ENCODE measurements around the gene MBOAT7. TPM values are rescaled to one million over a fixed set of nuclear protein-coding genes. Genes with fewer than 3 reads are reported as not detected.
"Not testable (repeated sequence)": the region's sequence is repeated elsewhere in the genome, so short reads cannot be mapped to it uniquely, and the experiment has no call there.

MBOAT7 gene
- polyA plus RNA-seq, 1 donor (not counting 4 experiments of a cell fraction or from before 2014, with no cell fraction given), result 41.3 TPM

DNA sequence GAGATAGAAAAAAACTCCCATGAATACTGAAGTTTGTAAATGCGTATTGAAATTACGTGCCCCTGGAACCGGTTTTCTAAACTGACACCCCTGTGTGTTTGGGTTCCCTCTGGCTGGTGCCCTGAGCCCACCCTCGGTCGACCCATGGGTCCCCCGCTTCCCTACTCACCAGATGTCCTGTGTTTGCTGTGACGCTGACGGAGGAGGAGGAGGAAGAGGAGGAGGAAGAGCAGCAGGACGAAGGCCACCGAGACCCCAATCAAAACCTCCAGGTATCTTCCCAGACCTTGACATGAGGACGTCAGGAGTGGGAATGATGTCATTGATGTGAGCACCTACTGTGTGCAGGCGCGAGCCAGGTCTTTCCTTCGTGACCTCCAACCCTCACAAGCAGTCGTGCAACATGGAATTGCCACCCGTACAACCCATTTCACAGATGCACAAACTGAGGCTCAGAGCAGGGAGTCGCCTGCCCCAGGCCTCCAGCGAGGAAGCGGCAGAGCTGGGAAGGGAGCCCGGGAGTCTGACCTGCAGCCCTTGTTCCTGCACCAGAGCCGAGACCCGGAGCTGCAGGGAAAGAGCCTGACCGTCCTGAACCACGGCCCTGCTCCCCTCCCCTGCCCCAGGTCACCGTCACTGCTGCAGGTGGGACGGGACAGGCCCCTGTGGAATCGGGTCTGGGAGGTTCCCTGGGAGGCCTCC lies 29.7 kb upstream of the MBOAT7 start:
- H3K36me3 ChIP-seq (ENCODE audit: control insufficient read depth in 2 of 2, extremely low read depth in 1 of 2, insufficient read depth in 2 of 2, low read length in 2 of 2), result no peaks in the 10 kb centered on the region
- no peaks in the 10 kb centered on the region for H4K20me1 ChIP-seq (ENCODE audit: control insufficient read depth, extremely low read depth, insufficient read depth, low read length)
- DNase-seq (ENCODE audit: low read depth, low spot score) (no peak), FAIRE-seq (no peak)
- H3K9ac ChIP-seq (ENCODE audit: control insufficient read depth, extremely low read depth, insufficient read depth, low read length), result no peak overlapping the region
- H2AFZ ChIP-seq (ENCODE audit: control insufficient read depth, low read length), result no peak overlapping the region
- H3K27me3 ChIP-seq (ENCODE audit: control insufficient read depth, extremely low read depth, insufficient read depth, low read length), result peaks cover 4% of the 10 kb centered on the region
- H3K9me1 ChIP-seq (ENCODE audit: control insufficient read depth, extremely low read depth, insufficient read depth, low read length), result no peaks in the 10 kb centered on the region
- no peak overlapping the region for H3K4me2 ChIP-seq (ENCODE audit: control insufficient read depth, extremely low read depth, insufficient read depth, low read depth, low read length)
- H3K79me2 ChIP-seq (ENCODE audit: control insufficient read depth, insufficient read depth, low read length), result no peaks in the 10 kb centered on the region
- TF ChIP-seq EZH2 (IDR thresholded peaks at IDR 0.05; ENCODE audit: low read length), result no peak
- TF ChIP-seq, protein P1, sequence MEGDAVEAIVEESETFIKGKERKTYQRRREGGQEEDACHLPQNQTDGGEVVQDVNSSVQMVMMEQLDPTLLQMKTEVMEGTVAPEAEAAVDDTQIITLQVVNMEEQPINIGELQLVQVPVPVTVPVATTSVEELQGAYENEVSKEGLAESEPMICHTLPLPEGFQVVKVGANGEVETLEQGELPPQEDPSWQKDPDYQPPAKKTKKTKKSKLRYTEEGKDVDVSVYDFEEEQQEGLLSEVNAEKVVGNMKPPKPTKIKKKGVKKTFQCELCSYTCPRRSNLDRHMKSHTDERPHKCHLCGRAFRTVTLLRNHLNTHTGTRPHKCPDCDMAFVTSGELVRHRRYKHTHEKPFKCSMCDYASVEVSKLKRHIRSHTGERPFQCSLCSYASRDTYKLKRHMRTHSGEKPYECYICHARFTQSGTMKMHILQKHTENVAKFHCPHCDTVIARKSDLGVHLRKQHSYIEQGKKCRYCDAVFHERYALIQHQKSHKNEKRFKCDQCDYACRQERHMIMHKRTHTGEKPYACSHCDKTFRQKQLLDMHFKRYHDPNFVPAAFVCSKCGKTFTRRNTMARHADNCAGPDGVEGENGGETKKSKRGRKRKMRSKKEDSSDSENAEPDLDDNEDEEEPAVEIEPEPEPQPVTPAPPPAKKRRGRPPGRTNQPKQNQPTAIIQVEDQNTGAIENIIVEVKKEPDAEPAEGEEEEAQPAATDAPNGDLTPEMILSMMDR (optimal IDR thresholded peaks at IDR 0.05 in 1 of 3, IDR thresholded peaks at IDR 0.05 in 1 of 3, conservative IDR thresholded peaks at IDR 0.05 in 1 of 3; ENCODE audit: extremely low read depth in 1 of 3, insufficient read depth in 2 of 3, low read length in 3 of 3), result no peak
- dilution Hi-C loops (cut with MboI; ENCODE audit: extremely low pct_ligation_motif_present, low sequenced_read_pairs), result no loop called here
- H3K9me3 ChIP-seq (ENCODE audit: control insufficient read depth, low read depth, low read length), result no peaks in the 10 kb centered on the region
- no peaks in the 10 kb centered on the region for H3K4me1 ChIP-seq (ENCODE audit: control insufficient read depth, extremely low read depth, insufficient read depth, low read length)
- no peak overlapping the region for H3K27ac ChIP-seq (ENCODE audit: control insufficient read depth, insufficient read depth, low read length)
- no peak overlapping the region for H3K4me3 ChIP-seq (ENCODE audit: control insufficient read depth in 2 of 3, extremely low read depth in 1 of 3, insufficient read depth in 2 of 3, low read depth in 1 of 3, low read length in 3 of 3)

DNA sequence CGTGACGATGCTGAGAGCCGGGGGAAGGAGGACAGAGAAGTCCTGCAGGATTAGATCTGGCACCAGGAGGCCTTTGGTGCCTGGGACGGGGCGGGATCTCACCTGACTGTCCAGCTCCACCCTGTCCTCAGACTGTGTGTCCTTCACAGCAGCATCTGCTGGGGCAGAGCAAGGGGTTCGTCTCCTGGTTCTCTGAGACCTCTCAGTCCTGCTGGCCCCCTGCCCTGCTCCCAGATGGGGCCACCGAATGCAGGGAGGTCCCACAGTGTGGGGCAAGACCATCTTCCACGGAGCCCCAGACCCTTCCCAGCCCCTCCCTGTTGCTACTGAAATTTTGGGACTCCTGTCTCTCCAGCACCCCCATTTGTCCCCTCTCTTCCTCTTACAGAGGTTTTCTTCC lies 28.9 kb upstream of the MBOAT7 start:
- Histone ChIP-seq H3K4me3 (ENCODE audit: control insufficient read depth in 2 of 3, extremely low read depth in 1 of 3, insufficient read depth in 2 of 3, low read depth in 1 of 3, low read length in 3 of 3) (no peak overlapping the region), H3K27ac (ENCODE audit: control insufficient read depth, insufficient read depth, low read length) (no peak overlapping the region), H2AFZ (ENCODE audit: control insufficient read depth, low read length) (no peak overlapping the region), H3K4me1 (ENCODE audit: control insufficient read depth, extremely low read depth, insufficient read depth, low read length) (no peaks in the 10 kb centered on the region), H4K20me1 (ENCODE audit: control insufficient read depth, extremely low read depth, insufficient read depth, low read length) (no peaks in the 10 kb centered on the region), H3K9me3 (ENCODE audit: control insufficient read depth, low read depth, low read length) (no peaks in the 10 kb centered on the region), H3K27me3 (ENCODE audit: control insufficient read depth, extremely low read depth, insufficient read depth, low read length) (peaks cover 3% of the 10 kb centered on the region), H3K36me3 (ENCODE audit: control insufficient read depth in 2 of 2, extremely low read depth in 1 of 2, insufficient read depth in 2 of 2, low read length in 2 of 2) (no peaks in the 10 kb centered on the region), H3K79me2 (ENCODE audit: control insufficient read depth, insufficient read depth, low read length) (no peaks in the 10 kb centered on the region), H3K9ac (ENCODE audit: control insufficient read depth, extremely low read depth, insufficient read depth, low read length) (no peak overlapping the region), H3K4me2 (ENCODE audit: control insufficient read depth, extremely low read depth, insufficient read depth, low read depth, low read length) (no peak overlapping the region), H3K9me1 (ENCODE audit: control insufficient read depth, extremely low read depth, insufficient read depth, low read length) (no peaks in the 10 kb centered on the region)
- dilution Hi-C loops (cut with MboI; ENCODE audit: extremely low pct_ligation_motif_present, low sequenced_read_pairs), result no loop called here
- DNase-seq (ENCODE audit: low read depth, low spot score) (no peak), FAIRE-seq (no peak)
- no peak for TF ChIP-seq EZH2 (IDR thresholded peaks at IDR 0.05; ENCODE audit: low read length)

GRCh38 chr19:54217517-54218247 lies 28.3 kb upstream of the MBOAT7 start:
- not testable (repeated sequence) for FAIRE-seq; H3K9ac ChIP-seq (ENCODE audit: control insufficient read depth, extremely low read depth, insufficient read depth, low read length)

More at GRCh38 chr19:54217517-54218247, 28.3 kb upstream of the MBOAT7 start:
- H3K36me3 ChIP-seq (ENCODE audit: control insufficient read depth in 2 of 2, extremely low read depth in 1 of 2, insufficient read depth in 2 of 2, low read length in 2 of 2); H3K79me2 ChIP-seq (ENCODE audit: control insufficient read depth, insufficient read depth, low read length); H3K4me2 ChIP-seq (ENCODE audit: control insufficient read depth, extremely low read depth, insufficient read depth, low read depth, low read length); H3K9me1 ChIP-seq (ENCODE audit: control insufficient read depth, extremely low read depth, insufficient read depth, low read length); H3K9me3 ChIP-seq (ENCODE audit: control insufficient read depth, low read depth, low read length); H3K27ac ChIP-seq (ENCODE audit: control insufficient read depth, insufficient read depth, low read length); H4K20me1 ChIP-seq (ENCODE audit: control insufficient read depth, extremely low read depth, insufficient read depth, low read length); DNase-seq (ENCODE audit: low read depth, low spot score); dilution Hi-C loops (cut with MboI; ENCODE audit: extremely low pct_ligation_motif_present, low sequenced_read_pairs); H3K27me3 ChIP-seq (ENCODE audit: control insufficient read depth, extremely low read depth, insufficient read depth, low read length); H2AFZ ChIP-seq (ENCODE audit: control insufficient read depth, low read length); H3K4me1 ChIP-seq (ENCODE audit: control insufficient read depth, extremely low read depth, insufficient read depth, low read length); H3K4me3 ChIP-seq (ENCODE audit: control insufficient read depth in 2 of 3, extremely low read depth in 1 of 3, insufficient read depth in 2 of 3, low read depth in 1 of 3, low read length in 3 of 3): not testable (repeated sequence)

Measured in keratinocyte (primary cell).